GM18870 (cell line): ENCODE measurements around the gene PTPN14.

ENCODE experiments used
- ATAC-seq: cut with Tn5 transposase; IDR thresholded peaks from one replicate; pipeline ENCODE4 v1.9.1; 2021; ENCODE audit warnings: moderate library complexity; ENCODE audit not compliant: unreplicated experiment

PTPN14 gene

GRCh38 chr1:214379236-214379970, 172.0 kb downstream of the PTPN14 start:
- ATAC-seq: no peak

- ATAC-seq: no peak
These were observed 172.9 kb downstream of the PTPN14 start for GRCh38 chr1:214378492-214378891.

GRCh38 chr1:214377886-214378285, 173.5 kb downstream of the PTPN14 start:
- no peak for ATAC-seq

- no peak for ATAC-seq
These were observed 173.9 kb downstream of the PTPN14 start for GRCh38 chr1:214377485-214377884.

- no peak for ATAC-seq
These were observed 179.3 kb downstream of the PTPN14 start for GRCh38 chr1:214372092-214372491.

GRCh38 chr1:214370615-214371014, 180.8 kb downstream of the PTPN14 start:
- ATAC-seq: no peak

- ATAC-seq: no peak
These were observed 182.0 kb downstream of the PTPN14 start for GRCh38 chr1:214369364-214369763.

GRCh38 chr1:214367841-214368240, 183.6 kb downstream of the PTPN14 start:
- ATAC-seq: no peak

- ATAC-seq: no peak
These were observed 186.6 kb downstream of the PTPN14 start for GRCh38 chr1:214364786-214365295.

- ATAC-seq: no peak
These were observed 187.0 kb downstream of the PTPN14 start for GRCh38 chr1:214364386-214364785.

- ATAC-seq: no peak
These were observed 188.0 kb downstream of the PTPN14 start for GRCh38 chr1:214363386-214363785.

- ATAC-seq: no peak
These were observed 189.1 kb downstream of the PTPN14 start for GRCh38 chr1:214362188-214362882.

- ATAC-seq: no peak
These were observed 189.8 kb downstream of the PTPN14 start for GRCh38 chr1:214361636-214362035.

GRCh38 chr1:214360525-214361164, 190.8 kb downstream of the PTPN14 start:
- no peak for ATAC-seq

- ATAC-seq: no peak
These were observed 191.3 kb downstream of the PTPN14 start for GRCh38 chr1:214360116-214360515.

- no peak for ATAC-seq
These were observed 196.8 kb downstream of the PTPN14 start for GRCh38 chr1:214354440-214355148.

- ATAC-seq: no peak
These were observed 198.6 kb downstream of the PTPN14 start for GRCh38 chr1:214352838-214353237.

- ATAC-seq: no peak
These were observed 199.7 kb downstream of the PTPN14 start for GRCh38 chr1:214351551-214352277.

- ATAC-seq: no peak
These were observed 201.6 kb downstream of the PTPN14 start for GRCh38 chr1:214349781-214350180.

GRCh38 chr1:214349008-214349407, 202.4 kb downstream of the PTPN14 start:
- no peak for ATAC-seq
